Mesenteric fat pad (tissue), 1 donor: ENCODE results near the gene DLEC1. TPM values are rescaled to one million over a fixed set of nuclear protein-coding genes. Genes with fewer than 3 reads are reported as not detected.
A peak's percentile ranks its signal among the peaks of the same experiment; 100 is the strongest.
"Not testable (repeated sequence)": the region's sequence is repeated elsewhere in the genome, so short reads cannot be mapped to it uniquely, and the experiment has no call there.

Experiments used
- DNase-seq: peaks from one replicate; pipeline ENCODE4 v3.0.0-alpha.2; 2020; ENCODE audit warnings: low spot score
- total RNA-seq: library from RNA; stranded (reverse); fragmentation: NEBNext Ultra II Directional; extraction: Animal tissue kit (Norgen Biotek cat#: 25700); gene quantifications from one replicate; pipeline ENCODE4 v1.2.1, GENCODE V29; 2021
- donor health status: DM: yes; HTN: yes; CAD: no.

Gene DLEC1
- total RNA-seq, 1 donor from 2014 or later = 1.9 TPM

- peak; percentile 79 for DNase-seq
Observed at GRCh38 chr3:38119821-38120692, 81.0 kb downstream of the DLEC1 start.

- DNase-seq = no peak
Observed at GRCh38 chr3:38120693-38121450, 81.9 kb downstream of the DLEC1 start.

GRCh38 chr3:38121451-38121831 lies 82.4 kb downstream of the DLEC1 start:
- DNase-seq = peak; percentile 82

- peak; percentile 77 for DNase-seq
Observed at GRCh38 chr3:38121832-38122461, 82.9 kb downstream of the DLEC1 start.

- DNase-seq = peak; percentile 62
Observed at GRCh38 chr3:38122712-38123290, 83.8 kb downstream of the DLEC1 start.

- peak; percentile 33 for DNase-seq
Observed at GRCh38 chr3:38124324-38125122, 85.5 kb downstream of the DLEC1 start.

- peak; percentile 72 for DNase-seq
Observed at GRCh38 chr3:38125305-38126120, 86.5 kb downstream of the DLEC1 start.

- DNase-seq = peak; percentile 39
Observed at GRCh38 chr3:38126121-38126892, 87.3 kb downstream of the DLEC1 start.

GRCh38 chr3:38127611-38128302 lies 88.7 kb downstream of the DLEC1 start:
- peak; percentile 35 for DNase-seq

- no peak for DNase-seq
Observed at GRCh38 chr3:38128303-38128655, 89.3 kb downstream of the DLEC1 start.

GRCh38 chr3:38129058-38129457 lies 90.0 kb downstream of the DLEC1 start:
- peak; percentile 51 for DNase-seq

GRCh38 chr3:38130631-38131065 lies 91.6 kb downstream of the DLEC1 start:
- peak; percentile 62 for DNase-seq

- peak; percentile 71 for DNase-seq
Observed at GRCh38 chr3:38131621-38132369, 92.8 kb downstream of the DLEC1 start.

- DNase-seq = peak; percentile 43
Observed at GRCh38 chr3:38133209-38133556, 94.2 kb downstream of the DLEC1 start.

- peak; percentile 79 for DNase-seq
Observed at GRCh38 chr3:38133557-38134405, 94.8 kb downstream of the DLEC1 start.

- DNase-seq = not testable (repeated sequence)
Observed at GRCh38 chr3:38134517-38135143, 95.6 kb downstream of the DLEC1 start.
